ENCODE data around the gene BACH2. TPM values are rescaled to one million over a fixed set of nuclear protein-coding genes. Genes with fewer than 3 reads are reported as not detected.

BACH2 gene
- total and polyA plus RNA-seq, 9 donors, result 3.4 to 5.8 (median 4.6) TPM

- H3K36me3 ChIP-seq (ENCODE audit: control insufficient read depth, insufficient read depth, low read length), result no peaks in the 10 kb centered on the region
- WGBS (ENCODE audit: insufficient coverage), result no CpG with 5 or more reads among the region's 1 CpG
- no peaks in the 10 kb centered on the region for H3K4me1 ChIP-seq (ENCODE audit: control insufficient read depth, insufficient read depth, low read length)
- no peaks in the 10 kb centered on the region for H3K27me3 ChIP-seq (ENCODE audit: control insufficient read depth, insufficient read depth, low read length)
- no peaks in the 10 kb centered on the region for H3K9me3 ChIP-seq (replicated peaks; ENCODE audit: control insufficient read depth, low read depth, low read length)
- H3K4me3 ChIP-seq (ENCODE audit: low read length), result no peak overlapping the region
- DNase-seq, result no peak
- H3K27ac ChIP-seq (ENCODE audit: low read length), result no peak overlapping the region
Observed at GRCh38 chr6:90105506-90106170, 191.0 kb downstream of the BACH2 start.

- Histone ChIP-seq H3K4me1 (ENCODE audit: control insufficient read depth, insufficient read depth, low read length) (peaks cover 4% of the 10 kb centered on the region), H3K36me3 (ENCODE audit: control insufficient read depth, insufficient read depth, low read length) (no peaks in the 10 kb centered on the region), H3K27me3 (ENCODE audit: control insufficient read depth, insufficient read depth, low read length) (no peaks in the 10 kb centered on the region), H3K9me3 (replicated peaks; ENCODE audit: control insufficient read depth, low read depth, low read length) (no peaks in the 10 kb centered on the region), H3K27ac (ENCODE audit: low read length) (no peak overlapping the region), H3K4me3 (ENCODE audit: low read length) (no peak overlapping the region)
- no peak for DNase-seq
- 90% methylated on average over 7 of the region's 13 CpGs for WGBS (ENCODE audit: insufficient coverage)
Observed at GRCh38 chr6:90103056-90103800, 193.4 kb downstream of the BACH2 start.

GRCh38 chr6:90101403-90101802, 195.2 kb downstream of the BACH2 start:
- WGBS (ENCODE audit: insufficient coverage), result no CpG with 5 or more reads among the region's 1 CpG
- Histone ChIP-seq H3K36me3 (ENCODE audit: control insufficient read depth, insufficient read depth, low read length) (no peaks in the 10 kb centered on the region), H3K4me1 (ENCODE audit: control insufficient read depth, insufficient read depth, low read length) (peaks cover 13% of the 10 kb centered on the region), H3K9me3 (replicated peaks; ENCODE audit: control insufficient read depth, low read depth, low read length) (no peaks in the 10 kb centered on the region), H3K27ac (ENCODE audit: low read length) (no peak overlapping the region), H3K27me3 (ENCODE audit: control insufficient read depth, insufficient read depth, low read length) (no peaks in the 10 kb centered on the region), H3K4me3 (ENCODE audit: low read length) (no peak overlapping the region)
- DNase-seq, result no peak

- H3K4me1 ChIP-seq (ENCODE audit: control insufficient read depth, insufficient read depth, low read length), result peaks cover 13% of the 10 kb centered on the region
- no peak overlapping the region for H3K27ac ChIP-seq (ENCODE audit: low read length)
- no peaks in the 10 kb centered on the region for H3K9me3 ChIP-seq (replicated peaks; ENCODE audit: control insufficient read depth, low read depth, low read length)
- H3K36me3 ChIP-seq (ENCODE audit: control insufficient read depth, insufficient read depth, low read length), result no peaks in the 10 kb centered on the region
- H3K27me3 ChIP-seq (ENCODE audit: control insufficient read depth, insufficient read depth, low read length), result no peaks in the 10 kb centered on the region
- WGBS (ENCODE audit: insufficient coverage), result 100% methylated on average over 1 of the region's 3 CpGs
- H3K4me3 ChIP-seq (ENCODE audit: low read length), result no peak overlapping the region
- DNase-seq, result no peak
Observed at GRCh38 chr6:90100059-90100665, 196.5 kb downstream of the BACH2 start.

- H3K9me3 ChIP-seq (replicated peaks; ENCODE audit: control insufficient read depth, low read depth, low read length), result no peaks in the 10 kb centered on the region
- no peaks in the 10 kb centered on the region for H3K36me3 ChIP-seq (ENCODE audit: control insufficient read depth, insufficient read depth, low read length)
- DNase-seq, result peak; percentile 73
- peaks cover 13% of the 10 kb centered on the region for H3K4me1 ChIP-seq (ENCODE audit: control insufficient read depth, insufficient read depth, low read length)
- peak overlapping the region; percentile 90 for H3K27ac ChIP-seq (ENCODE audit: low read length)
- H3K27me3 ChIP-seq (ENCODE audit: control insufficient read depth, insufficient read depth, low read length), result no peaks in the 10 kb centered on the region
- H3K4me3 ChIP-seq (ENCODE audit: low read length), result no peak overlapping the region
- WGBS (ENCODE audit: insufficient coverage), result 37% methylated on average over 6 of the region's 6 CpGs
Observed at GRCh38 chr6:90098627-90099026, 198.0 kb downstream of the BACH2 start.

GRCh38 chr6:90098001-90098531, 198.6 kb downstream of the BACH2 start:
- Histone ChIP-seq H3K27ac (ENCODE audit: low read length) (peak overlapping the region; percentile 90), H3K9me3 (replicated peaks; ENCODE audit: control insufficient read depth, low read depth, low read length) (no peaks in the 10 kb centered on the region), H3K36me3 (ENCODE audit: control insufficient read depth, insufficient read depth, low read length) (no peaks in the 10 kb centered on the region), H3K27me3 (ENCODE audit: control insufficient read depth, insufficient read depth, low read length) (no peaks in the 10 kb centered on the region), H3K4me1 (ENCODE audit: control insufficient read depth, insufficient read depth, low read length) (peaks cover 13% of the 10 kb centered on the region), H3K4me3 (ENCODE audit: low read length) (no peak overlapping the region)
- 10% methylated on average over 2 of the region's 4 CpGs for WGBS (ENCODE audit: insufficient coverage)
- peak; percentile 94 for DNase-seq

GRCh38 chr6:90097356-90097755, 199.3 kb downstream of the BACH2 start:
- Histone ChIP-seq H3K4me3 (ENCODE audit: low read length) (no peak overlapping the region), H3K36me3 (ENCODE audit: control insufficient read depth, insufficient read depth, low read length) (no peaks in the 10 kb centered on the region), H3K27ac (ENCODE audit: low read length) (peak overlapping the region; percentile 90), H3K9me3 (replicated peaks; ENCODE audit: control insufficient read depth, low read depth, low read length) (no peaks in the 10 kb centered on the region), H3K27me3 (ENCODE audit: control insufficient read depth, insufficient read depth, low read length) (no peaks in the 10 kb centered on the region), H3K4me1 (ENCODE audit: control insufficient read depth, insufficient read depth, low read length) (peaks cover 13% of the 10 kb centered on the region)
- no CpG with 5 or more reads among the region's 7 CpGs for WGBS (ENCODE audit: insufficient coverage)
- no peak for DNase-seq

GRCh38 chr6:90096818-90097217, 199.8 kb downstream of the BACH2 start:
- no peak overlapping the region for H3K27ac ChIP-seq (ENCODE audit: low read length)
- peaks cover 13% of the 10 kb centered on the region for H3K4me1 ChIP-seq (ENCODE audit: control insufficient read depth, insufficient read depth, low read length)
- no peaks in the 10 kb centered on the region for H3K36me3 ChIP-seq (ENCODE audit: control insufficient read depth, insufficient read depth, low read length)
- no peaks in the 10 kb centered on the region for H3K9me3 ChIP-seq (replicated peaks; ENCODE audit: control insufficient read depth, low read depth, low read length)
- 86% methylated on average over 4 of the region's 4 CpGs for WGBS (ENCODE audit: insufficient coverage)
- DNase-seq, result no peak
- no peak overlapping the region for H3K4me3 ChIP-seq (ENCODE audit: low read length)
- H3K27me3 ChIP-seq (ENCODE audit: control insufficient read depth, insufficient read depth, low read length), result no peaks in the 10 kb centered on the region

GRCh38 chr6:90095788-90096187, 200.9 kb downstream of the BACH2 start:
- 42% methylated on average over 1 of the region's 3 CpGs for WGBS (ENCODE audit: insufficient coverage)
- Histone ChIP-seq H3K4me3 (ENCODE audit: low read length) (no peak overlapping the region), H3K9me3 (replicated peaks; ENCODE audit: control insufficient read depth, low read depth, low read length) (no peaks in the 10 kb centered on the region), H3K27me3 (ENCODE audit: control insufficient read depth, insufficient read depth, low read length) (no peaks in the 10 kb centered on the region), H3K27ac (ENCODE audit: low read length) (no peak overlapping the region), H3K4me1 (ENCODE audit: control insufficient read depth, insufficient read depth, low read length) (peaks cover 13% of the 10 kb centered on the region), H3K36me3 (ENCODE audit: control insufficient read depth, insufficient read depth, low read length) (no peaks in the 10 kb centered on the region)
- DNase-seq, result peak; percentile 7

- Histone ChIP-seq H3K9me3 (replicated peaks; ENCODE audit: control insufficient read depth, low read depth, low read length) (no peaks in the 10 kb centered on the region), H3K4me1 (ENCODE audit: control insufficient read depth, insufficient read depth, low read length) (peaks cover 13% of the 10 kb centered on the region), H3K27me3 (ENCODE audit: control insufficient read depth, insufficient read depth, low read length) (no peaks in the 10 kb centered on the region), H3K36me3 (ENCODE audit: control insufficient read depth, insufficient read depth, low read length) (no peaks in the 10 kb centered on the region), H3K27ac (ENCODE audit: low read length) (no peak overlapping the region), H3K4me3 (ENCODE audit: low read length) (no peak overlapping the region)
- no peak for DNase-seq
- no CpG with 5 or more reads among the region's 2 CpGs for WGBS (ENCODE audit: insufficient coverage)
Observed at GRCh38 chr6:90095145-90095544, 201.5 kb downstream of the BACH2 start.

All from muscle of leg (tissue), 11 donors.